MM.1S (cell line): ENCODE data around the gene UST.

Source experiments
- EZH2phosphoT487 ChIP-seq: fragments of 300-600 bp; sonication (generic); IDR thresholded peaks from 2 replicates; pipeline ENCODE4 v1.6.1; 2018; ENCODE audit warnings: antibody characterized with exemption, low read length
- TF ChIP-seq, protein P1 (sequence below): fragments of 300-600 bp; sonication (generic); IDR thresholded peaks from 2 replicates; pipeline ENCODE4 v1.5.1; 2016; ENCODE audit warnings: antibody characterized with exemption, low read length, mixed read lengths

GRCh38 chr6:149050160-149050559 lies 303.3 kb downstream of the UST start:
- TF ChIP-seq, protein P1, sequence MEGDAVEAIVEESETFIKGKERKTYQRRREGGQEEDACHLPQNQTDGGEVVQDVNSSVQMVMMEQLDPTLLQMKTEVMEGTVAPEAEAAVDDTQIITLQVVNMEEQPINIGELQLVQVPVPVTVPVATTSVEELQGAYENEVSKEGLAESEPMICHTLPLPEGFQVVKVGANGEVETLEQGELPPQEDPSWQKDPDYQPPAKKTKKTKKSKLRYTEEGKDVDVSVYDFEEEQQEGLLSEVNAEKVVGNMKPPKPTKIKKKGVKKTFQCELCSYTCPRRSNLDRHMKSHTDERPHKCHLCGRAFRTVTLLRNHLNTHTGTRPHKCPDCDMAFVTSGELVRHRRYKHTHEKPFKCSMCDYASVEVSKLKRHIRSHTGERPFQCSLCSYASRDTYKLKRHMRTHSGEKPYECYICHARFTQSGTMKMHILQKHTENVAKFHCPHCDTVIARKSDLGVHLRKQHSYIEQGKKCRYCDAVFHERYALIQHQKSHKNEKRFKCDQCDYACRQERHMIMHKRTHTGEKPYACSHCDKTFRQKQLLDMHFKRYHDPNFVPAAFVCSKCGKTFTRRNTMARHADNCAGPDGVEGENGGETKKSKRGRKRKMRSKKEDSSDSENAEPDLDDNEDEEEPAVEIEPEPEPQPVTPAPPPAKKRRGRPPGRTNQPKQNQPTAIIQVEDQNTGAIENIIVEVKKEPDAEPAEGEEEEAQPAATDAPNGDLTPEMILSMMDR: no peak
- TF ChIP-seq EZH2phosphoT487: no peak
